Putamen (tissue), 1 donor: ENCODE measurements around the gene MYPOP.
"Not testable (repeated sequence)": the region's sequence is repeated elsewhere in the genome, so short reads cannot be mapped to it uniquely, and the experiment has no call there.

Source experiments
- DNase-seq: peaks from one replicate; pipeline ENCODE4 v3.0.0-alpha.2; 2016; ENCODE audit warnings: low spot score

Gene MYPOP

GRCh38 chr19:45906221-45906620 is 3.8 kb upstream of the MYPOP start:
- no peak for DNase-seq

GRCh38 chr19:45905011-45905410 is 2.6 kb upstream of the MYPOP start:
- DNase-seq: no peak

GRCh38 chr19:45902651-45903625 is 525 bp upstream of the MYPOP start:
- DNase-seq: peak; percentile 98

- DNase-seq: no peak
These were observed 941 bp downstream of the MYPOP start for GRCh38 chr19:45901432-45901911.

- DNase-seq: no peak
These were observed 1.5 kb downstream of the MYPOP start for GRCh38 chr19:45900738-45901431.

- DNase-seq: no peak
These were observed 2.4 kb downstream of the MYPOP start for GRCh38 chr19:45899919-45900589.

- DNase-seq: no peak
These were observed 3.2 kb downstream of the MYPOP start for GRCh38 chr19:45899253-45899652.

GRCh38 chr19:45897261-45897812 is 5.1 kb downstream of the MYPOP start:
- no peak for DNase-seq

GRCh38 chr19:45895983-45896599 is 6.3 kb downstream of the MYPOP start:
- DNase-seq: not testable (repeated sequence)

- DNase-seq: no peak
These were observed 6.9 kb downstream of the MYPOP start for GRCh38 chr19:45895519-45895972.

- DNase-seq: no peak
These were observed 11.5 kb downstream of the MYPOP start for GRCh38 chr19:45890877-45891276.

GRCh38 chr19:45889210-45889885 is 13.1 kb downstream of the MYPOP start:
- no peak for DNase-seq

- DNase-seq: no peak
These were observed 15.2 kb downstream of the MYPOP start for GRCh38 chr19:45887200-45887710.

- peak; percentile 94 for DNase-seq
These were observed 15.8 kb downstream of the MYPOP start for GRCh38 chr19:45886427-45887199.

GRCh38 chr19:45885556-45886426 is 16.6 kb downstream of the MYPOP start, which contains the start of gene IRF2BP1:
IRF2BP1 (minus strand) TSS chr19:45886141; CDS start chr19:45885774, 367 bp downstream.
- DNase-seq: peak; percentile 94

GRCh38 chr19:45884682-45885555 is 17.5 kb downstream of the MYPOP start:
- no peak for DNase-seq

GRCh38 chr19:45883881-45884681 is 18.3 kb downstream of the MYPOP start:
- no peak for DNase-seq
